Stimulated activated naive B cell treated with anti-CD40 and anti-IgM and Interleukin-4, amounts not matched to agents 10 μg/mL and 1 μg/mL and 100 μg/mL, for 72 hours (primary cell): Measurements from ENCODE around the gene DNTTIP2.
"Not testable (repeated sequence)": the region's sequence is repeated elsewhere in the genome, so short reads cannot be mapped to it uniquely, and the experiment has no call there.

Experiments used
- ATAC-seq, 2 donors: fragments of 150-1000 bp; cut with Tn5 transposase; replicated peaks; 2 replicates each; pipeline ENCODE4 v1.10.0; 2021; ENCODE audit warnings: moderate library complexity in 1 of 2
- DNase-seq: peaks from one replicate; pipeline ENCODE4 v3.0.0; 2021
- H3K27ac Mint-ChIP-seq: one replicate; pipeline ENCODE4 v1.8.0; 2022; ENCODE audit warnings: mild to moderate bottlenecking, mixed read lengths
- H3K27me3 Mint-ChIP-seq, 2 donors: one replicate each; pipeline ENCODE4 v1.8.0; 2022; ENCODE audit warnings: mixed read lengths in 2 of 2
- H3K36me3 Mint-ChIP-seq, 2 donors: one replicate each; pipeline ENCODE4 v1.8.0; 2022; ENCODE audit warnings: mixed read lengths in 2 of 2, mild to moderate bottlenecking in 1 of 2
- H3K4me1 Mint-ChIP-seq, 2 donors: one replicate each; pipeline ENCODE4 v1.8.0; 2022; ENCODE audit warnings: mixed read lengths in 2 of 2, mild to moderate bottlenecking in 1 of 2
- H3K4me3 Mint-ChIP-seq, 2 donors: one replicate each; pipeline ENCODE4 v1.8.0; 2022; ENCODE audit warnings: mild to moderate bottlenecking in 2 of 2, mixed read lengths in 2 of 2, moderate library complexity in 1 of 2
- H3K9me3 Mint-ChIP-seq, 2 donors: one replicate each; pipeline ENCODE4 v1.8.0; 2022; ENCODE audit warnings: mixed read lengths in 2 of 2, mild to moderate bottlenecking in 1 of 2

The DNTTIP2 gene

DNA sequence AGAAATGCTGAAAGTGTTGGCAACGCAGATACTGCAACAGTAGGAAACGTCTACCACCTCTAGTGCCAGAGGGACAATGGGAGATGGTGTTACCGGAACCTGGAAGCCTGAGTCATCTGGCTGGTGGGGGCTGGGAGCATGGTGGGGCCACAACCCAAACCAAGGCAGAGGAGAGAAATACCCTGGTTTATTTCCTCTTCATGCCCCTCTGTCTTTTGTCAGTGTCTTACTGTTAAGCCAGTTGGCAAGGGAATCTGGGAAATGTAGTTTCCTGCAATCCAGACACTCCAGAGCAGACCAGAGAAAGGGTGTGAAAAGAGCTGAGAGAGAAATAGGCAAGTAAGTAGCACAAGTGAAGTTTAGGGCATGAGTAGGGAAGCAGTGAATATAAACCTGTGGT, 14.8 kb downstream of the DNTTIP2 start:
- Mint-ChIP-seq H3K4me1 (no peaks in the 10 kb centered on the region), H3K9me3 (no peaks in the 10 kb centered on the region), H3K36me3 (peaks cover 13 to 17% of the 10 kb centered on the region in 2 donors), H3K4me3 (no peak overlapping the region), H3K27ac (no peak overlapping the region), H3K27me3 (no peaks in the 10 kb centered on the region)
- DNase-seq (no peak), ATAC-seq (no peak)

DNA sequence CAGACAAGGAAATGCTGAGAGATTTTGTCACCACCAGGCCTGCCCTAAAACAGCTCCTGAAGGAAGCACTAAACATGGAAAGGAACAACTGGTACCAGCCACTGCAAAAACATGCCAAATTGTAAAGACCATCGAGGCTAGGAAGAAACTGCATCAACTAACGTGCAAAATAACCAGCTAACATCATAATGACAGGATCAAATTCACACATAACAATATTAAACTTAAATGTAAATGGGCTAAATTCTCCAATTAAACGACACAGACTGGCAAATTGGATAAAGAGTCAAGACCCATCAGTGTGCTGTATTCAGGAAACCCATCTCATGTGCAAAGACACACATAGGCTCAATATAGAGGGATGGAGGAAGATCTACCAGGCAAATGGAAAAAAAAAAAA, 21.4 kb downstream of the DNTTIP2 start:
- H3K27ac Mint-ChIP-seq, H3K4me1 Mint-ChIP-seq, H3K4me3 Mint-ChIP-seq, ATAC-seq, DNase-seq, H3K36me3 Mint-ChIP-seq, H3K9me3 Mint-ChIP-seq: not testable (repeated sequence)
- H3K27me3 Mint-ChIP-seq: peaks cover 18 to 20% of the 10 kb centered on the region in 2 donors

GRCh38 chr1:93855983-93856382, 23.0 kb downstream of the DNTTIP2 start:
- H3K36me3 Mint-ChIP-seq, DNase-seq, ATAC-seq, H3K4me3 Mint-ChIP-seq, H3K27ac Mint-ChIP-seq, H3K9me3 Mint-ChIP-seq, H3K4me1 Mint-ChIP-seq: not testable (repeated sequence)
- H3K27me3 Mint-ChIP-seq: peaks cover 18 to 20% of the 10 kb centered on the region in 2 donors

- Mint-ChIP-seq H3K4me1 (peaks cover 0 to 6% of the 10 kb centered on the region in 2 donors), H3K9me3 (peaks cover 9 to 10% of the 10 kb centered on the region in 2 donors)
- no peak for ATAC-seq
Measured at GRCh38 chr1:93853940-93854339, 25.1 kb downstream of the DNTTIP2 start.

GRCh38 chr1:93851878-93852277, 27.1 kb downstream of the DNTTIP2 start:
- Mint-ChIP-seq H3K27me3 (peaks cover 19 to 24% of the 10 kb centered on the region in 2 donors), H3K27ac (no peak overlapping the region), H3K9me3 (peaks cover 7 to 8% of the 10 kb centered on the region in 2 donors), H3K4me3 (no peak overlapping the region), H3K36me3 (peaks cover 10 to 14% of the 10 kb centered on the region in 2 donors), H3K4me1 (peaks cover 12 to 19% of the 10 kb centered on the region in 2 donors)
- no peak for ATAC-seq
- DNase-seq: no peak

More at GRCh38 chr1:93853940-93854339, 25.1 kb downstream of the DNTTIP2 start:
- Mint-ChIP-seq H3K27me3 (peaks cover 18 to 20% of the 10 kb centered on the region in 2 donors), H3K27ac (no peak overlapping the region), H3K36me3 (peaks cover 4 to 6% of the 10 kb centered on the region in 2 donors), H3K4me3 (no peak overlapping the region)
- DNase-seq: no peak

DNA sequence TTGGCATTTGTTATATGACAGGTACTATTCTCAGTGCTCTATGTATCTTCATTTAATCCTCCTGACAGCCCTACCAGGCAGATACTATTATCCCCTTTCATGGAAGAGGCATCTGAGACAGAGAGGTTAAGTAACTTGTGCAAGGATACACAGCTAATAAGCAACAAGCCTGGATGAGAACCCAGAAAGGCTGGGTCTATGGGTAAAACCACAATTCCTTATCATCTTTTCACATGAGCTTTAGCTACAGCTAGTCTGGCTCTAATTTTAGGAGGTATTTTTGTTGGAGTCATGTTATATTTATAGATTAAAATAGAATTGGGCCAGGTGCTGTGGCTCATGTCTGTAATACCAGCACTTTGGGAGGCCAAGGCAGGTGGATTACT, 27.7 kb downstream of the DNTTIP2 start:
- H3K36me3 Mint-ChIP-seq: peaks cover 10 to 14% of the 10 kb centered on the region in 2 donors
- no peak overlapping the region for H3K27ac Mint-ChIP-seq

DNA sequence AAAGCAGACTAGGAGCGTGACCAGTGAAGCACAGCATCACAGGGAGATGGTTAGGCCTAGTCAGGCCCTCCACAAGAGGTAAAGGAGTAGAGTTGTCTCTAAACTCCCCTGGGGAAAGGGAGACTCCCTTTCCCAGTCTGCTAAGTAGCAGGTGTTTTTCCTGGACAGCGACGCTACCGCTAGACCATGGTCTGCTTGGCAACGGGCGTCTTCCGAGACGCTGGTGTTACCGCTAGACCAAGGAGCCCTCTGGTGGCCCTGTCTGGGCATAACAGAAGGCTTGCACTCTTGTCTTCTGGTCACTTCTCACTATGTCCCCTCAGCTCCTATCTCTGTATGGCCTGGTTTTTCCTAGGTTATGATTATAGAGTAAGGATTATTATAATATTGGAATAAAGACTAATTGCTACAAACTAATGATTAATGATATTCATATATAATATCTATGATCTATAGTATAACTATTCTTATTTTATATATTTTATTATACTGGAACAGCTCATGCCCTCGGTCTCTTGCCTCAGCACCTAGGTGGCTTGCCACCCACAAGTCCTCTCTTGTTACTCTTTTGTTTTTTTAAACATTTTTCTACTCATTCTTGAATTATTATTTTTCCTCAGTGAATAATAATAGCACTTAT, 28.2 kb downstream of the DNTTIP2 start:
- peaks cover 10 to 14% of the 10 kb centered on the region in 2 donors for H3K36me3 Mint-ChIP-seq
- DNase-seq: peak; percentile 60
- not testable (repeated sequence) for H3K27ac Mint-ChIP-seq, H3K4me3 Mint-ChIP-seq, ATAC-seq, H3K9me3 Mint-ChIP-seq
- H3K27me3 Mint-ChIP-seq: peaks cover 17 to 23% of the 10 kb centered on the region in 2 donors
- peaks cover 12 to 25% of the 10 kb centered on the region in 2 donors for H3K4me1 Mint-ChIP-seq

More for the DNA sequence above, 27.7 kb downstream of the DNTTIP2 start:
- Mint-ChIP-seq H3K9me3 (peaks cover 7 to 8% of the 10 kb centered on the region in 2 donors), H3K4me1 (peaks cover 12 to 20% of the 10 kb centered on the region in 2 donors), H3K4me3 (no peak overlapping the region), H3K27me3 (peaks cover 17 to 24% of the 10 kb centered on the region in 2 donors)
- DNase-seq: no peak
- ATAC-seq: no peak

GRCh38 chr1:93848350-93848883, 30.6 kb downstream of the DNTTIP2 start:
- H3K36me3 Mint-ChIP-seq: peaks cover 10 to 14% of the 10 kb centered on the region in 2 donors
- ATAC-seq: no peak

DNA sequence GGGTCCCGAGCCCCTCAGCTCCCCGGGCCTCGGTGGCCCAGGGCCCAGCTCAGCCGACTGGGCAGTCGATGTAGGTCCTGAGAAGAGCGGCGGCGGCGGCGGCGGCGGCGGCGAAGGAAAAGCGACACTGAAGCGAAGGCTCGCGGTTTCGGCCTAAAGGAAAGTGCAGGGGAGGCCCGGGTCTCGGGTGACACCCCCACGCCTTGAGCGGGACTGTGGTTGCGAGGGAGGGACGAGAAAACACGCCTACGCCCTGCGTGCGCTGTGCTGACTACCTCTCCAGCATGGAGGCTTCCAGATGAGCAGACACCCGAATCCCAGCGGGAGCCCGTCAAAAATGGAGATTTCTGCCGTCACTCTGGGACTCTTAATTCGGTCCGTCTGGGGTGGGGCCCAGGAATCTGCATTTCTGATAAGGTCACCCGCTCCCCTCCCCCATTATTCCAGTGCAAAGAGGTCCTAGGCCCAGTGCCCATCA, 31.2 kb downstream of the DNTTIP2 start:
- peaks cover 7 to 8% of the 10 kb centered on the region in 2 donors for H3K9me3 Mint-ChIP-seq
- ATAC-seq (peak; percentile 17 to 19), DNase-seq (peak; percentile 62)
- H3K27me3 Mint-ChIP-seq: peaks cover 5 to 8% of the 10 kb centered on the region in 2 donors
- peak overlapping the region; percentile 89 to 98 for H3K4me3 Mint-ChIP-seq
- peak overlapping the region; percentile 100 for H3K27ac Mint-ChIP-seq
- peaks cover 10 to 14% of the 10 kb centered on the region in 2 donors for H3K36me3 Mint-ChIP-seq
- H3K4me1 Mint-ChIP-seq: peaks cover 20 to 42% of the 10 kb centered on the region in 2 donors

More at GRCh38 chr1:93848350-93848883, 30.6 kb downstream of the DNTTIP2 start:
- Mint-ChIP-seq H3K27ac (peak overlapping the region; percentile 100), H3K4me1 (peaks cover 20 to 42% of the 10 kb centered on the region in 2 donors), H3K4me3 (peak overlapping the region; percentile 89 to 98), H3K9me3 (peaks cover 7 to 8% of the 10 kb centered on the region in 2 donors), H3K27me3 (peaks cover 5 to 11% of the 10 kb centered on the region in 2 donors)
- no peak for DNase-seq

- H3K27ac Mint-ChIP-seq: peak overlapping the region; percentile 100
Measured at GRCh38 chr1:93846992-93847810, 31.8 kb downstream of the DNTTIP2 start.

GRCh38 chr1:93846206-93846991, 32.6 kb downstream of the DNTTIP2 start:
- peak overlapping the region; percentile 89 to 98 for H3K4me3 Mint-ChIP-seq
- peaks cover 20 to 42% of the 10 kb centered on the region in 2 donors for H3K4me1 Mint-ChIP-seq
- peaks cover 5 to 6% of the 10 kb centered on the region in 2 donors for H3K27me3 Mint-ChIP-seq
- H3K36me3 Mint-ChIP-seq: peaks cover 10 to 14% of the 10 kb centered on the region in 2 donors
- peak overlapping the region; percentile 100 for H3K27ac Mint-ChIP-seq
- DNase-seq (peak; percentile 85), ATAC-seq (peak; percentile 61 to 66)
- H3K9me3 Mint-ChIP-seq: peaks cover 7 to 8% of the 10 kb centered on the region in 2 donors

More at GRCh38 chr1:93846992-93847810, 31.8 kb downstream of the DNTTIP2 start:
- Mint-ChIP-seq H3K9me3 (peaks cover 7 to 8% of the 10 kb centered on the region in 2 donors), H3K36me3 (peaks cover 10 to 14% of the 10 kb centered on the region in 2 donors), H3K4me3 (peak overlapping the region; percentile 89 to 98), H3K27me3 (peaks cover 5 to 6% of the 10 kb centered on the region in 2 donors), H3K4me1 (peaks cover 20 to 42% of the 10 kb centered on the region in 2 donors)
- ATAC-seq (peak; percentile 78), DNase-seq (peak; percentile 84)

- DNase-seq: no peak
- Mint-ChIP-seq H3K4me3 (peak overlapping the region; percentile 89 to 98), H3K9me3 (peaks cover 7 to 8% of the 10 kb centered on the region in 2 donors), H3K36me3 (peaks cover 10 to 14% of the 10 kb centered on the region in 2 donors), H3K27me3 (peaks cover 5 to 6% of the 10 kb centered on the region in 2 donors), H3K4me1 (peaks cover 20 to 42% of the 10 kb centered on the region in 2 donors), H3K27ac (peak overlapping the region; percentile 100)
- peak; percentile 32 to 35 for ATAC-seq
Measured at GRCh38 chr1:93845538-93846205, 33.3 kb downstream of the DNTTIP2 start.
